Measurements from ENCODE around the gene HDAC4. TPM values are rescaled to one million over a fixed set of nuclear protein-coding genes. Genes with fewer than 3 reads are reported as not detected.

The HDAC4 gene
- total RNA-seq, 1 experiment from 2014 or later, result 5.6 TPM

DNA sequence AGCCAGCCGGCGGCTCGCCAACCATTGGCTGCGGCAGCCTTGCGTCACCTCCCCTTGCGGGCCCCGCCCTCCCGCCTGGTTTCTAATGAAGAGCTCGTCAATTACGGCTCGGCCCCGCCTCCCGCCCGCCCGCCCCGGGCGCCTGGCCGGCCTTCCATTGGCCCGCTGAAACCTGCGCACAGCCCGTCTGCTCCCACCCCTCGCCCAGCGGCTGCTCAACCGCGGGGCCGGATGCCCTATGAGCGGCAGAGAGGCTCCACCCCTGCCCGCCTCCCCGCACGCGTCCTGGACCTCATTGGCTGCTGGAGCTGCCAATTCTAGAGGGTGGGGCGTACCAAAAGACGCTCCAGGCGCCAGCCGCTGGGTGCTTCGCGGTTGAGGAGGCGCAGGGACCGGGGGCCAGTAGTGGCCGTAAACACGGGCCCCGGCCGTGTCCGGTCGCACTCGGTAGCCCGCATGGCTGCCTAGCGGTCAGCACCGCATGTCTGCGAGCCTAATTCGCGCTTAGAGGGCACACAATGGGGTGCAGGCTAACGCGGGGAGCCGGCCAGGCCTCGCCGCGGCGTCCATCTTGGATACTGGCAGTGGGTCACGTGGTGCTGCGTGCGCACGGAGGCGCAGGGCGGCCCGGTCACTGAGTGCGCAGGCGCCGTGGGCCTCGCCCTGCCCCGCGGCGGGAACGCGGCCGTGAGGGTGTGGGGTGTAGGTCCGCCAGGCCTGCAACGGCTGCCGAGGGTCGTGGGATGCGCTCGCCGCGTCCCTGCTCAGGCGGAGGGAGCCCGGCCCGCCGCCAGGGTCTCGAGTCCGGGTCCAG lies 454 bp upstream of the HDAC4 start:
- peak; percentile 96 for DNase-seq (ENCODE audit: low read depth)
- in situ Hi-C loops (cut with HindIII; ENCODE audit: low pct_unique_long_range_greater_than_20kb, low sequenced_read_pairs), result no loop called here

GRCh38 chr2:239399921-239400595 lies 762 bp downstream of the HDAC4 start:
- in situ Hi-C loops (cut with HindIII; ENCODE audit: low pct_unique_long_range_greater_than_20kb, low sequenced_read_pairs), result no loop called here

GRCh38 chr2:239399433-239399920 lies 1.3 kb downstream of the HDAC4 start:
- in situ Hi-C loops (cut with HindIII; ENCODE audit: low pct_unique_long_range_greater_than_20kb, low sequenced_read_pairs), result no loop called here
- DNase-seq (ENCODE audit: low read depth), result peak; percentile 4

More at GRCh38 chr2:239399921-239400595, 762 bp downstream of the HDAC4 start:
- no peak for DNase-seq (ENCODE audit: low read depth)

DNA sequence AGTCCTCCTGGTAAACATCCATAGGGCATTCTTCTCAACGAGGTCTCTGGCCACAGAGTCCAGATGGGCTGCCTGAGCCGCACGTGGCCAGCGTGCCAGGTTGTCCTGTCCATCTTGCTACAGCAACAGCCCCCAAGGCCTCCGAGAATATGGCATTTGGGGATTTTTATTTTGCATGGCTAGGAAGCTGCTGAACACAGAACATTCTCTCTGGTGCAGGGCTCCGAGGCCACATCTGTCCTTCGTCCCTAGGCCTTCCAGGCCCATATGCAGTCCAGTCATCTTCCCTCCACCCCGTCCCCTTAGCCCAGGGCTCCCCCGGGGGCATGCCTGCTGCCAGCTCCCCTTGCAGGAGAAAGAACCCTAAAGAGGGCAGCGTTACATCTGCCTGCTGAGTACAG lies 2.3 kb downstream of the HDAC4 start:
- no peak for DNase-seq (ENCODE audit: low read depth)
- in situ Hi-C loops (cut with HindIII; ENCODE audit: low pct_unique_long_range_greater_than_20kb, low sequenced_read_pairs), result no loop called here

GRCh38 chr2:239397931-239398471 lies 2.8 kb downstream of the HDAC4 start:
- no peak for DNase-seq (ENCODE audit: low read depth)
- in situ Hi-C loops (cut with HindIII; ENCODE audit: low pct_unique_long_range_greater_than_20kb, low sequenced_read_pairs), result no loop called here

- no peak for DNase-seq (ENCODE audit: low read depth)
- in situ Hi-C loops (cut with HindIII; ENCODE audit: low pct_unique_long_range_greater_than_20kb, low sequenced_read_pairs), result no loop called here
These were observed 3.7 kb downstream of the HDAC4 start for GRCh38 chr2:239396881-239397681.

GRCh38 chr2:239395524-239395923 lies 5.3 kb downstream of the HDAC4 start:
- in situ Hi-C loops (cut with HindIII; ENCODE audit: low pct_unique_long_range_greater_than_20kb, low sequenced_read_pairs), result no loop called here
- no peak for DNase-seq (ENCODE audit: low read depth)

DNA sequence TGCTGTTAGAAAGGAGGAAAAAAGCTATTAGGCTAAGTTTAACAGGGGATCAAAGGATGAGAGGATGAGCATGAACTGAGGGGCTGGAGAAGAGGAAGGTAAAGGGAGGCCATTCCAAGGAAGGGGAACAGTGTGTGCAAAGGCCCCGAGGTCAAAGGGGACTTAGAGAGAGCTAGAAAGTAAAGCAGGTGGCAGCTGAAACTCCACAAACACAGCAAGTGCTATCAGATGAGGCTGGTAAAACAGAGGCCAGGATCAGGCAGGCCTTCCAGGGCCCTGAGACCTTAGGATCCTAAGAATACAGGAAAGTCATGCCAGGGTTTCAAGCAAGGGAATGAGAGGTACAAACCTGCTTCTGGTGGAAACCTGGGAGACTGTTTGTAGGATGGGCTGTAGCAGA lies 5.8 kb downstream of the HDAC4 start:
- DNase-seq (ENCODE audit: low read depth), result no peak
- in situ Hi-C loops (cut with HindIII; ENCODE audit: low pct_unique_long_range_greater_than_20kb, low sequenced_read_pairs), result no loop called here

- no peak for DNase-seq (ENCODE audit: low read depth)
- in situ Hi-C loops (cut with HindIII; ENCODE audit: low pct_unique_long_range_greater_than_20kb, low sequenced_read_pairs), result no loop called here
These were observed 6.4 kb downstream of the HDAC4 start for GRCh38 chr2:239394346-239394945.

DNA sequence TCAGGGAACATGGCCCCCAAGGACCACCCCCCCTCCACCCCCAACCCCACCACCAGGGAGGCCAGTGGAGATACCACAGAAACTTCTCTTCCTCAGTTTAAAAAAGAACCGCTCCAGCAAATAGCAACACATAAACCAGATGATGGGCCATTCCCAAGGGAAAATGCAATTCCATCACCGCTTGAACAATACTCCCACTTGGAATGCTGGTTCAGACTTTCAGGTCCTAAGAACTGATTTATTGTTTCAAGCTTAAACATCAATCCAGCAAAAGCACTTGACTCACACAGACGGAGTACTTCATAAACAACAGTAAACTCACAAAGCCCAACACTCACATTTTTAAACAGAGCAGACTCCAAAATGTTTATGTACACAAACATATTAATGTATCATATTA lies 6.9 kb downstream of the HDAC4 start:
- in situ Hi-C loops (cut with HindIII; ENCODE audit: low pct_unique_long_range_greater_than_20kb, low sequenced_read_pairs), result no loop called here
- DNase-seq (ENCODE audit: low read depth), result no peak

DNA sequence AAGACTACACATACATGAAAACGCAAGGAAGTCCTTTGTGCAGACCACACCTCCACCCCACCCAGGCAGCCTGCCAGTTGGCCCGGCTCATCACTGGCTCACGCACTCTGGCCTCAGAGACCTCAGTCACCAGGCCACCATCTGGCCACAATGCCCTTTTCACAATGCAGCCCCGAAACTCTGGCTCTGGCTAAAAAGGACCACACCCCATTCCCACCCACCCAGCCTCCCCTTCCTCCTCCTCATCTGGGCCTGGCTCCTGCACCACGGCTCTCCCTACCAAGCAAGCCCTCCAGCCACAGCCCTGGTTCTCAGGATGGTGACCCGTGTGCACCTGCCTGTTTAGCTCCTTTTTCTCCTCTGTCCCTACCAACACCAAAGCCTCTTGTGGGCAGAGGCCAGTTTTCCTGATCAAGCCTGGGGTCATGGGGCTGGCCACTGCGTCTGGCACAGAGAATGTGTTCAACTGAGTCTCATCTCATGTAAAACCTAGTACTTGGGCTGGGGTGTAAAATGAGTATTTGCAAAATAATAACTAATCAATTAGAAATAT lies 7.4 kb downstream of the HDAC4 start:
- in situ Hi-C loops (cut with HindIII; ENCODE audit: low pct_unique_long_range_greater_than_20kb, low sequenced_read_pairs), result no loop called here
- DNase-seq (ENCODE audit: low read depth), result no peak

DNA sequence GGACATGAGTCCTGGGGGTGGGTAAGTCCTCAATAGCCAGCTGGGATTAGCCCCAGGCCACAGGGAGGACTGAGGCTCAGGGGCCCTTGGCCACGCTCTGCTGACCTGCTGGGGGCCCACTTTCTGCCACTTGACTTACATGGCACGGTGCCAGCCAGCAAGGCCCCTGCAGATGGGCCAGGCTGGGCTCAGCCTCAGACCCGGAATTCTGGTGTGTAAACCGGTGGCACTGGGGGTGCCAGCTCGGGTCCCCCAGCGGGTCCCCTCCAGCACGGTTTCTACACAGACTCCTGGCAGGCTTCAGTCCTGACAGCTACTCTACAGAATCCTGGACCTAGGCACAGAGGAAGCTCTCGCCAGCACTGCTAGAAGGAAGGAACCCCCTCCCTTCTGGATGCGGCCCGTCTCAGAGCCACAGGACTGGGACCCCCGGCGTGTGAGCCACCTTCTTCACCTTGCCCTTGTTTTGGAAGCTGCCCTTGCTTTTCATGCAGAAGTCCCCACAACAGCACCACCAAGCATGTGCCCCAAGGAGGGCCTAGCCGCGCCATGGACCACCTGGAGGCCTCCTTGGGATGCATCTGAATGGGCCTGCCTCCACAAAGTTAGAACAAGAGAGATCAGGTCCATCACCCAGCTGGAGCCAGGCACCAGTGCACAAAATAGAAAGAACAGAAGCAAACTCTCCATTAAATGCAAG lies 8.0 kb downstream of the HDAC4 start:
- in situ Hi-C loops (cut with HindIII; ENCODE audit: low pct_unique_long_range_greater_than_20kb, low sequenced_read_pairs), result no loop called here
- DNase-seq (ENCODE audit: low read depth), result no peak

GRCh38 chr2:239392072-239392357 lies 8.8 kb downstream of the HDAC4 start:
- DNase-seq (ENCODE audit: low read depth), result no peak
- in situ Hi-C loops (cut with HindIII; ENCODE audit: low pct_unique_long_range_greater_than_20kb, low sequenced_read_pairs), result no loop called here

DNA sequence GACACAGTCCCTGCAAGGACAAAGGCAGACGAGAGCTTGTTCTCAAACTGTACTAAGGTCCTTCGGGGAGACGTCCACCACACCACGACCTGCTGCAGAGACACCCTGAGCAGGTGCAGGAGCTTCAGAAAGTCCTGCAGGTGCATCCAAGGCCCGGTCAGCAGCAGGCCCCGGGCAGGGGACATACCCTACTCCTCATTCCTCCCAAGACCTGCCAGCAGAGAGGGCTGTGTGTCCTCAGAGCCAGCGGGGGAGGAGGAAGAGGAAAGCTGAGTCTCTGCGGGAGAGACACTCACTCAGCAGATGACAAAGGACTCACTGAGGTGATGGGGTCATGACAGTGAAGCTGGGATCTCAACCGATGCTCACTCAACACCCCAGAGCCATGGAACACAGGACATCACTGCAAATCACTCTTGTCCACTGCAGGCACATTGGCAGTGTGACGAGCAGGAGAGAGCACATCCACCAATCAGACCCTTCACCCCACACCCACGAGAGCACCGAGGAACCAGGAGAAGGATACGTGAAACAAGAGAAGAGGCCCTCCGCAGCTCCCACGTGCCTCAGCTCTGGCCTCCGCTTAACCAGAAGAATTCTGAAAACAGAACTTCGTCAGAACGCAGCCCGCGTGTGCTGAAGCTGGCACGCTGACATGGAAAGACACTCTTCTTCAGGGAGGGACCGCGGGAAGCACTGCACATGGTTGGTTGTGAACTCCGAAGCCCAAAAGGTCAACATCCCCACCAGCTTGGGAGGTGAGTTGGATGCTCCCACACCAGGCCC lies 9.3 kb downstream of the HDAC4 start:
- no peak for DNase-seq (ENCODE audit: low read depth)
- in situ Hi-C loops (cut with HindIII; ENCODE audit: low pct_unique_long_range_greater_than_20kb, low sequenced_read_pairs), result no loop called here

- in situ Hi-C loops (cut with HindIII; ENCODE audit: low pct_unique_long_range_greater_than_20kb, low sequenced_read_pairs), result no loop called here
These were observed 10.1 kb downstream of the HDAC4 start for GRCh38 chr2:239390546-239391285.

More at GRCh38 chr2:239390546-239391285, 10.1 kb downstream of the HDAC4 start:
- no peak for DNase-seq (ENCODE audit: low read depth)

Data from Caki2 (cell line).